ENCODE results near the gene CADPS2.

Gene CADPS2

GRCh38 chr7:122309421-122309820 is 576.8 kb downstream of the CADPS2 start:
- no peak for DNase-seq (ENCODE audit: low read depth)

- DNase-seq (ENCODE audit: low read depth): no peak
Observed at GRCh38 chr7:122307228-122307621, 579.0 kb downstream of the CADPS2 start.

- no peak for DNase-seq (ENCODE audit: low read depth)
Observed at GRCh38 chr7:122306320-122307227, 579.7 kb downstream of the CADPS2 start.

GRCh38 chr7:122305475-122306319 is 580.6 kb downstream of the CADPS2 start:
- no peak for DNase-seq (ENCODE audit: low read depth)

- DNase-seq (ENCODE audit: low read depth): no peak
Observed at GRCh38 chr7:122304996-122305421, 581.3 kb downstream of the CADPS2 start.

GRCh38 chr7:122304319-122304975 is 581.8 kb downstream of the CADPS2 start, which contains the start of gene FEZF1:
Gene FEZF1 (minus strand): TSS chr7:122304750. CDS start chr7:122304437, 313 bp downstream.
- no peak for DNase-seq (ENCODE audit: low read depth)

GRCh38 chr7:122303531-122304318 is 582.5 kb downstream of the CADPS2 start:
- no peak for DNase-seq (ENCODE audit: low read depth)

GRCh38 chr7:122302761-122303530 is 583.3 kb downstream of the CADPS2 start:
- DNase-seq (ENCODE audit: low read depth): no peak

- no peak for DNase-seq (ENCODE audit: low read depth)
Observed at GRCh38 chr7:122301858-122302760, 584.2 kb downstream of the CADPS2 start.

- no peak for DNase-seq (ENCODE audit: low read depth)
Observed at GRCh38 chr7:122300956-122301833, 585.1 kb downstream of the CADPS2 start.

- no peak for DNase-seq (ENCODE audit: low read depth)
Observed at GRCh38 chr7:122300211-122300932, 585.9 kb downstream of the CADPS2 start.

GRCh38 chr7:122299624-122300210 is 586.5 kb downstream of the CADPS2 start:
- no peak for DNase-seq (ENCODE audit: low read depth)

GRCh38 chr7:122298618-122299017 is 587.6 kb downstream of the CADPS2 start:
- DNase-seq (ENCODE audit: low read depth): no peak

GRCh38 chr7:122298131-122298530 is 588.1 kb downstream of the CADPS2 start:
- no peak for DNase-seq (ENCODE audit: low read depth)

GRCh38 chr7:122291189-122291588 is 595.1 kb downstream of the CADPS2 start:
- no peak for DNase-seq (ENCODE audit: low read depth)

- DNase-seq (ENCODE audit: low read depth): no peak
Observed at GRCh38 chr7:122290476-122290875, 595.8 kb downstream of the CADPS2 start.

- no peak for DNase-seq (ENCODE audit: low read depth)
Observed at GRCh38 chr7:122289426-122289825, 596.8 kb downstream of the CADPS2 start.

Measured in fibroblast of the conjunctiva (primary cell).